Liver (tissue), 9 donors: ENCODE results near the gene TEX12. TPM values are rescaled to one million over a fixed set of nuclear protein-coding genes. Genes with fewer than 3 reads are reported as not detected.
A peak's percentile ranks its signal among the peaks of the same experiment; 100 is the strongest.

Source experiments
- DNase-seq: peaks from one replicate; pipeline ENCODE4 v3.0.0-alpha.2; 2017; ENCODE audit warnings: low spot score
- H3K27ac ChIP-seq, 2 donors: one replicate each; pipeline ENCODE4 v1.7.0; 2013; ENCODE audit warnings: inconsistent platforms in 2 of 2, low read length in 2 of 2, control low read depth in 1 of 2, low read depth in 1 of 2, mild to moderate bottlenecking in 1 of 2
- H3K27me3 ChIP-seq, 4 donors: one replicate each; pipeline versions ENCODE4 v1.6.1 to v1.7.0; 2013; ENCODE audit warnings: low read length in 3 of 4, inconsistent platforms in 1 of 4, mild to moderate bottlenecking in 1 of 4, moderate library complexity in 1 of 4; ENCODE audit not compliant: control insufficient read depth in 4 of 4, insufficient read depth in 4 of 4
- H3K36me3 ChIP-seq, 4 donors: one replicate each; pipeline versions ENCODE4 v1.6.1 to v1.7.0; 2013; ENCODE audit warnings: low read length in 3 of 4, mild to moderate bottlenecking in 3 of 4, low read depth in 1 of 4, moderate library complexity in 1 of 4; ENCODE audit not compliant: control insufficient read depth in 4 of 4, insufficient read depth in 3 of 4
- H3K4me1 ChIP-seq, 4 donors: one replicate each; pipeline versions ENCODE4 v1.6.1 to v1.7.0; 2013; ENCODE audit warnings: low read length in 3 of 4, mild to moderate bottlenecking in 3 of 4, moderate library complexity in 1 of 4; ENCODE audit not compliant: control insufficient read depth in 4 of 4, insufficient read depth in 4 of 4
- H3K4me3 ChIP-seq, 3 donors: one replicate each; pipeline versions ENCODE4 v1.6.1 to v1.7.0; 2013; ENCODE audit warnings: low read length in 3 of 3, control low read depth in 1 of 3, low read depth in 1 of 3, mild to moderate bottlenecking in 1 of 3
- H3K9ac ChIP-seq, 2 donors: one replicate each; pipeline ENCODE4 v1.7.0; 2013; ENCODE audit warnings: low read length in 2 of 2, mild to moderate bottlenecking in 2 of 2, moderate library complexity in 2 of 2, control low read depth in 1 of 2, low read depth in 1 of 2
- H3K9me3 ChIP-seq, 4 donors: one replicate each; pipeline versions ENCODE4 v1.6.1 to v1.7.0; 2013; ENCODE audit warnings: low read length in 3 of 4; ENCODE audit not compliant: control insufficient read depth in 4 of 4
- ATF3 ChIP-seq: IDR thresholded peaks from 2 replicates; pipeline ENCODE4 v1.6.1; 2016; ENCODE audit warnings: antibody characterized with exemption
- CTCF ChIP-seq: fragments of 150-350 bp; IDR thresholded peaks from 2 replicates; pipeline ENCODE4 v1.5.1; 2017; ENCODE audit warnings: improper control_type of control experiment, low read depth, low read length; ENCODE audit not compliant: missing input control
- EGR1 ChIP-seq, 2 donors: IDR thresholded peaks; 2 replicates each; pipeline ENCODE4 v1.6.1; 2016 to 2018; ENCODE audit warnings: antibody characterized with exemption in 2 of 2, low read depth in 2 of 2
- FOXA1 ChIP-seq: IDR thresholded peaks from 2 replicates; pipeline ENCODE4 v1.6.1; 2016; ENCODE audit warnings: antibody characterized with exemption
- FOXA2 ChIP-seq: IDR thresholded peaks from 2 replicates; pipeline ENCODE4 v1.6.1; 2016; ENCODE audit warnings: antibody characterized with exemption
- GABPA ChIP-seq, 2 donors: IDR thresholded peaks in 1 of 2; conservative IDR thresholded peaks in 1 of 2; 2 replicates each; pipeline ENCODE4 v1.6.1; 2016; ENCODE audit warnings: antibody characterized with exemption in 2 of 2, mild to moderate bottlenecking in 1 of 2, moderate library complexity in 1 of 2
- HNF4A ChIP-seq, 2 donors: conservative IDR thresholded peaks; 2 replicates each; pipeline ENCODE4 v1.6.1; 2016; ENCODE audit warnings: antibody characterized with exemption in 2 of 2, mild to moderate bottlenecking in 2 of 2
- HNF4G ChIP-seq: IDR thresholded peaks from 2 replicates; pipeline ENCODE4 v1.6.1; 2016; ENCODE audit warnings: antibody characterized with exemption
- JUND ChIP-seq, 2 donors: IDR thresholded peaks; 2 replicates each; pipeline ENCODE4 v1.6.1; 2016; ENCODE audit warnings: antibody characterized with exemption in 2 of 2
- MAX ChIP-seq: IDR thresholded peaks from 2 replicates; pipeline ENCODE4 v1.6.1; 2016; ENCODE audit warnings: antibody characterized with exemption
- NR2F2 ChIP-seq: IDR thresholded peaks from 2 replicates; pipeline ENCODE4 v1.6.1; 2016; ENCODE audit warnings: antibody characterized with exemption
- RAD21 ChIP-seq, 2 donors: IDR thresholded peaks; 2 replicates each; pipeline ENCODE4 v1.6.1; 2016; ENCODE audit warnings: antibody characterized with exemption in 2 of 2, mild to moderate bottlenecking in 2 of 2
- REST ChIP-seq: IDR thresholded peaks from 2 replicates; pipeline ENCODE4 v1.6.1; 2016; ENCODE audit warnings: antibody characterized with exemption, mild to moderate bottlenecking
- RXRA ChIP-seq, 2 donors: IDR thresholded peaks; 2 replicates each; pipeline ENCODE4 v1.6.1; 2017 to 2018; ENCODE audit warnings: antibody characterized with exemption in 2 of 2, mild to moderate bottlenecking in 1 of 2
- SP1 ChIP-seq: IDR thresholded peaks from 2 replicates; pipeline ENCODE4 v1.6.1; 2018; ENCODE audit warnings: antibody characterized with exemption, mild to moderate bottlenecking
- TAF1 ChIP-seq: conservative IDR thresholded peaks from 2 replicates; pipeline ENCODE4 v1.6.1; 2016; ENCODE audit warnings: antibody characterized with exemption, mild to moderate bottlenecking
- YY1 ChIP-seq: IDR thresholded peaks from 2 replicates; pipeline ENCODE4 v1.6.1; 2016; ENCODE audit warnings: antibody characterized with exemption, mild to moderate bottlenecking
- ZBTB33 ChIP-seq: IDR thresholded peaks from 2 replicates; pipeline ENCODE4 v1.6.1; 2016; ENCODE audit warnings: antibody characterized with exemption
- WGBS: extraction: QIAGEN DNeasy Blood & Tissue Kit; methylation state at CpG from one replicate; pipeline ENCODE4 v1.1.7; 2013; 5-methylcytosine and 5-hydroxymethylcytosine counted together
- polyA plus RNA-seq, 2 donors: library from polyadenylated mRNA; stranded (reverse) in 1 of 2; unstranded in 1 of 2; fragments of 200-250 nt in 1 of 2; fragments of >200 nt in 1 of 2; fragmentation: Nextera tagmentation in 1 of 2; extraction: Ambion mirVana in 1 of 2; gene quantifications; one replicate each; pipeline versions ENCODE4 v1.2.1 to v1.2.3, GENCODE V29; 2013 to 2015
- total RNA-seq, 2 donors: library from RNA; depleted of rRNA; stranded (reverse); fragments of >200 nt; gene quantifications; one replicate each; pipeline ENCODE4 v1.2.3, GENCODE V29; 2014
- donor health status: healthy.
- donor health status: healthy.
- donor health status: healthy.
- donor health status: healthy.
- donor health status: healthy.

TEX12 gene
- total and polyA plus RNA-seq, 4 donors: 0.07 to 0.42 (median 0.29) TPM; not detected in 1

GRCh38 chr11:112156956-112157766 lies 10.0 kb upstream of the TEX12 start:
- 72% methylated on average over 4 of the region's 4 CpGs for WGBS
- TF ChIP-seq GABPA (IDR thresholded peaks at IDR 0.05 in 1 of 2, conservative IDR thresholded peaks at IDR 0.05 in 1 of 2): no peak
- TF ChIP-seq EGR1 (IDR thresholded peaks at IDR 0.05; ENCODE audit: low read depth in 2 of 2): no peak
- peak; percentile 75 for TF ChIP-seq ZBTB33
- TF ChIP-seq HNF4A (conservative IDR thresholded peaks at IDR 0.05): peak; percentile 37 to 70
- TF ChIP-seq JUND (IDR thresholded peaks at IDR 0.05): peak; percentile 93 to 98
- TF ChIP-seq MAX: no peak
- peak; percentile 33 to 80 for TF ChIP-seq RXRA (IDR thresholded peaks at IDR 0.05)
- peak; percentile 43 for TF ChIP-seq ATF3
- TF ChIP-seq HNF4G: no peak
- TF ChIP-seq CTCF: no peak
- peak; percentile 72 for TF ChIP-seq FOXA2
- TF ChIP-seq TAF1: no peak
- TF ChIP-seq NR2F2: no peak
- TF ChIP-seq REST: peak; percentile 74
- TF ChIP-seq YY1: peak; percentile 42
- peak; percentile 75 for TF ChIP-seq FOXA1
- TF ChIP-seq SP1: peak; percentile 60
- peak in 1 of 2 donors; percentile 16 for TF ChIP-seq RAD21 (IDR thresholded peaks at IDR 0.05)
- no peak for DNase-seq

More at GRCh38 chr11:112156956-112157766, 10.0 kb upstream of the TEX12 start:
- Histone ChIP-seq H3K36me3 (no peaks in the 10 kb centered on the region), H3K4me1 (peaks cover 0 to 8% (median 5%) of the 10 kb centered on the region in 4 donors), H3K27ac (peak overlapping the region; percentile 54 to 86), H3K27me3 (no peaks in the 10 kb centered on the region), H3K9me3 (no peaks in the 10 kb centered on the region), H3K9ac (peak overlapping the region in 1 of 2 donors; percentile 36), H3K4me3 (no peak overlapping the region)
